Activated gamma-delta T cell (primary cell): ENCODE measurements around the gene DNMT1.
"Not testable (repeated sequence)": the region's sequence is repeated elsewhere in the genome, so short reads cannot be mapped to it uniquely, and the experiment has no call there.

Experiments used
- DNase-seq: peaks from one replicate; lab custom pipeline; 2025; lab: John Stamatoyannopoulos, UW
- total RNA-seq, 2 donors: gene quantifications; one replicate each; lab custom pipeline; 2026; lab: John Stamatoyannopoulos, UW

The DNMT1 gene
- total RNA-seq = 172 to 210 reads per million in 2 donors

GRCh38 chr19:10194500-10195198 is at the start of gene DNMT1:
Gene DNMT1 (minus strand): TSS chr19:10194953. CDS start chr19:10194899, 54 bp downstream.
- DNase-seq = peak; percentile 85

GRCh38 chr19:10243606-10244005 is 48.9 kb upstream of the DNMT1 start:
- DNase-seq = no peak

DNA sequence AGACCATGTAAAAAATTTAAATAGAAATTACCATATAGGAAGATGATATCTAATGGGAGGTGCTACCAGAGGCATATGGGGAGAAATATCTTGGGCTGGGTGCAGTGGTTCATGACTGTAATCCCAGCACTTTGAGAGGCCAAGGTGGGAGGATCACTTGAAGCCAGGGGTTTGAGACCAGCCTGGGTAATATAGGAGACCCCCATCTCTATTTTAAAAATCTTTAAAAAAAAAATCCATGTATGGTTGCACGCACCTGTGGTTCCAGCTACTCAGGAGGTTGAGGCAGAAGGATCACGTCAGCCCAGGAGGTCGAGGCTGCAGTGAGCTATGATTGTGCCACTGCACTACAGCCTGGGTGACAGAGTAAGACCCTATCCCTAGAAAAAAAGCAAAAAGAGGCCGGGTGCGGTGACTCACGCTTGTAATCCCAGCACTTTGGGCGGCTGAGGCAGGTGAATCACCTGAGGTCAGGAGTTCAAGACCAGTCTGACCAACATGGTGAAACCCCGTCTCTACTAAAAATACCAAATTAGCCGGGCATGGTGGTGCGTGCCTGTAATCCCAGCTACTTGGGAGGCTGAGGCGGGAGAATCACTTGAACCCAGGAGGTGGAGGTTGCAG is 47.2 kb upstream of the DNMT1 start:
- DNase-seq = not testable (repeated sequence)

- no peak for DNase-seq
Observed at GRCh38 chr19:10238172-10238783, 43.5 kb upstream of the DNMT1 start.

GRCh38 chr19:10237702-10238101 is 42.9 kb upstream of the DNMT1 start:
- no peak for DNase-seq

DNA sequence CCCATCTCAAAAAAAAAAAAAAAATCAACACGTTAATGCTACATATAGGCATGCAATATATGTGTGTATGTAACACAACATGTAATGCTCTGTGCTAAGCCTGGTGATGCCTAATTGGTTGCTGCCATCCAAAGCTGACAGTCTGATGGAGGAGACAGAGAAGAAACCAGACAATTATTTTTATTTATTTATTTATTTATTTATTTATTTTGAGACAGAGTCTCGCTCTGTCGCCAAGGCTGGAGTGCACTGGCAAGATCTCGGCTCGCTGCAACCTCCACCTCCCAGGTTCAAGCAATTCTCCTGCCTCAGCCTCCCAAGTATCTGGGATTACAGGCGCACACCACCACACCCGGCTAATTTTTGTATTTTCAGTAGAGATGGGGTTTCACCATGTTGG is 40.7 kb upstream of the DNMT1 start:
- DNase-seq = not testable (repeated sequence)

DNA sequence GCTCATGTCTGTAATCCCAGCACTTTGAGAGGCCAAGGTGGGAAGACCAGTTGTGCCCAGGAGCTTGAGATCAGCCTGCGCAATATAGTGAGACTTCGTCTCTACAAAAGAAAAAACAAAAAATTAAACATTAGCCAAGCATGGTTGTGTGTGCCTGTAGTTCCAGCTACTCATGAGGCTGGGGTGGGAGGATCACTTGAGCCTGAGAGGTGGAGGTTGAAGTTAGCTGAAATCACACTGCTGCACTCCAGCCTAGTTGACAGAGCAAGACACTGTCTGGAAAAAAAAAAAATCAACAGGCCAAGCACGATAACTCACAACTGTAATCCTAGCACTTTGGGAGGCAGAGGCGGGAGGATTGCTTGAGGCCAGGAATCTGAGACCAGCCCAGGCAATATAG is 40.2 kb upstream of the DNMT1 start:
- no peak for DNase-seq

- DNase-seq = no peak
Observed at GRCh38 chr19:10233946-10234345, 39.2 kb upstream of the DNMT1 start.

DNA sequence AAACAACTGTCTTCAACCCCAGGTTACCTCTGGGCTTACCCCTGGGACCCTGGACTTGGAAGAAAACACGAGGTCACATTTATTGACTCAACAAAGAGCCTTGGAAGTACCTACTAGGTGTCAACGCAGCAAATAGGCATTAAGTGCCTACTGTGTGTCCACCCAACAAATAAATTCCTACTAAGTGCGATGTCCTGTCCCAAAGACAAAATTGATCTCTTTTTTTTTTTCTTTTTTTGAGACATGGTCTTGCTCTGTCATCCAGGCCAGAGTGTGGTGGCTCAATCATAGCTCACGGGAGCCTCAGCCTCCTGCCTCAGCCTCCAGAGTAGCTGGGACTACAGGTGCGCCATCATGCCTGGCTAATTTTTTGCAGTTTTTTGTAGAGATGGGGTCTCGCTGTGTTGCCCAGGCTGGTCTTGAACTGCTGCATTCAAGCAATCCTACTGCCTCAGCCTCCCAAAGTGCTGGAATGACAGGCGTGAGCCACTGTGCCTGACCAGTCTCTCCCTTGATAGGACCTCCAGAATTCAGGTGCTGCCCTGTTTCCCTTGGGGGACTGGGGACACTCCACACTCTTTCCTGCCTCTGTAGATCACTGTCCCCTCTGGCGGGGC is 37.0 kb upstream of the DNMT1 start:
- no peak for DNase-seq

- peak; percentile 69 for DNase-seq
Observed at GRCh38 chr19:10230861-10231611, 36.3 kb upstream of the DNMT1 start, which contains the start of gene S1PR2. Gene S1PR2 (minus strand): TSS chr19:10231331. CDS start chr19:10224905, 6,426 bp downstream.

DNA sequence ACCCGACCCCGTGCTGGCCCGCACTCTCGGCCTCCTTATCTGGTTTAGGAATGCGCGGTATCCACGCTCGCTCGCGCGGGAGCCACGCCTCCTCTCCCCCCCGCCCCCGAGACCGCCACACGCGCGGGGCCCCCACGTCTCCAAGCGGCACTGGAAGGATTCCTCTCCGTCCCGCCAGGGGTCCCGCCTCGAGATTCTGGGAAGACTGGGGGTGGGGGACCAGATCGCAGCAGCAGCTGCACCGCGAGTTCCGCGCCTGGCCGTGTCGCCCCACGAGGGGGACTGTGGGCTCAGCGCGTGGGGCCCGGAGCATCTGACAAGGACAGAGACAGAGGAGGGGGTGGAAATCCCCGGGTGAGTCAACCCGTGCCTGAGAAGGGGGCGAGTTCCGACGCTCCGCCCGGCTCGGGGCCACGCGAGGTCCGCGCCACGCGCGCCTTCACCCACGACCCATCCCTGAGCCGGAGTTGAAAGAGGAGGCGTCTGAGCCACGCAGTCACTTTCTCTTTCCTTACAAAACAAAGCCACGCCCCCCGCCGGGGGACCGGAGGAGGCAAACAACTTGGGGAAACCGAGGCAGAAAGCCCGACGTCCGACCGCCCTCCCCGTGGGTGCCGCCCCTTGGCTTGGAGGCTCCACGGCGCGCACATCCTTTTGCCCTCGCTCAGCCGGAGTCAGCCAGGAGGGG is 35.6 kb upstream of the DNMT1 start:
- peak; percentile 59 for DNase-seq

- no peak for DNase-seq
Observed at GRCh38 chr19:10228920-10229319, 34.2 kb upstream of the DNMT1 start.

GRCh38 chr19:10228393-10228792 is 33.6 kb upstream of the DNMT1 start:
- no peak for DNase-seq

DNA sequence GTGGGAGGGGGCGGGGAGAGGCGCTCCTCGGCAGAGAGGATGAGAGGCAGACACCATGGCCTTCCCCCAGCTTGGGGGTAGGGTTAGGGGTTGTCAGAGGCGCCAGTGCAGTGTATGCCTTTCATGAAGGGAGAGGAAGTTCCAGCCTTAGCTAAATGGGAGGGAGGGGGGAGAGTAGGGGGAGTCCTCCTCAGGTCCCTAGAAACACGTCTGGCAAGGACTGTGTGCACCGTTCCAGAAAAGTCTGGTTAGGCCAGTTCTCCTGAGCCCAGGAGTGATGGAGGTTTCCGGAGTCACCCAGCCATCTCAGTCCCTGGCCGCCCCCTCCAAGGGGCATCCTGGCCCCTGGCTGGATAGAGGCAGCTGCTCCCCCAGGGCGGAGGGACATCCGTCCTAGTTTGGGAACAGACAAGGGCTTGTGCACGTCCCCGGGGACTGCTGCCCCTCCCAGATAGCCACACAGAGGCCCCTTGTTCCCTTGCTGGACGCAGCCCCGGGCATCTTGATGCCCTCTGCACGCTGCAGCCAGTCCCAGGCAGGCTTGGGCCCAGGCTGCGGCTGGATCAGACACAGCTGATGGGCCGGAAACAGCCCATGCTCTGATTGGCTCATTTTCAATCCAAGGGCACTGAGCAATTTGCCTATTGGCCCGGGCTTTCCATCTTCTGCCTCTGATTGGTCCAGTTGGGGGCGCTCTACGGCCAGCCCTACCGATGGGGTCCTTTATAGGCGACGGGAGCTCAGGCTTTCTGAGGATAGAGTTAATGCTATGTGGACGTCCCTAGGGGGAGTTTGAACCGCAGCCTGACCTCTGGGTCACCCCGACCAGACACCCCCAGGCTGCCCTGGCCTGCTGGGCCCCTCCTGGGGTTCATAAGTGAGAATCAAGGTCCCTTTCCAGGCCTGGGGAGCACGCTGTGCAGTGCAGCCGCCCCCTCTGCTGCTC is 32.5 kb upstream of the DNMT1 start:
- DNase-seq = no peak

GRCh38 chr19:10226376-10227025 is 31.7 kb upstream of the DNMT1 start:
- no peak for DNase-seq

GRCh38 chr19:10226021-10226375 is 31.2 kb upstream of the DNMT1 start:
- DNase-seq = no peak

GRCh38 chr19:10224337-10224736 is 29.6 kb upstream of the DNMT1 start:
- DNase-seq = no peak

GRCh38 chr19:10223488-10224213 is 28.9 kb upstream of the DNMT1 start:
- DNase-seq = no peak
